Cardiac muscle cell (in vitro differentiated cells and primary cell): ENCODE data around the gene RAMACL. TPM values are rescaled to one million over a fixed set of nuclear protein-coding genes. Genes with fewer than 3 reads are reported as not detected.

Source experiments
- DNase-seq, 2 donors: peaks; one replicate each; pipeline versions ENCODE4 v3.0.0 to v3.0.0-alpha.2; 2010 to 2017; ENCODE audit warnings: low read depth in 1 of 2, low spot score in 1 of 2
- H3K27ac ChIP-seq: fragments of 200-600 bp; sonication (generic); 2 replicates; pipeline ENCODE4 v1.5.1; 2016
- H3K27me3 ChIP-seq: fragments of 200-600 bp; sonication (generic); 2 replicates; pipeline ENCODE4 v1.6.0; 2016; ENCODE audit warnings: control low read depth
- H3K36me3 ChIP-seq: fragments of 200-600 bp; sonication (generic); 2 replicates; pipeline ENCODE4 v1.5.1; 2016; ENCODE audit warnings: control low read depth
- H3K4me1 ChIP-seq: fragments of 200-600 bp; sonication (generic); 2 replicates; pipeline ENCODE4 v1.8.1; 2017; ENCODE audit warnings: low read depth, mild to moderate bottlenecking, mixed run types
- H3K4me3 ChIP-seq: fragments of 200-600 bp; sonication (generic); 2 replicates; pipeline ENCODE4 v1.5.1; 2016; ENCODE audit warnings: mild to moderate bottlenecking
- H3K9me3 ChIP-seq: fragments of 200-600 bp; sonication (generic); 2 replicates; pipeline ENCODE4 v1.5.1; 2017; ENCODE audit warnings: low read depth, mild to moderate bottlenecking, control low read depth
- CTCF ChIP-seq: IDR thresholded peaks from 2 replicates; pipeline ENCODE4 v1.5.1; 2012; ENCODE audit warnings: low read depth, mild to moderate bottlenecking, low read length
- polyA plus RNA-seq: library from polyadenylated mRNA; unstranded; fragments of >200 nt; fragmentation: Nextera tagmentation; extraction: Ambion mirVana; gene quantifications from 2 replicates; pipeline ENCODE4 v1.2.1, GENCODE V29; 2016
- total RNA-seq: library from RNA; depleted of rRNA; stranded (reverse); fragments of >200 nt; gene quantifications from 2 replicates; pipeline ENCODE4 v1.2.3, GENCODE V29; 2016

RAMACL gene
- total and polyA plus RNA-seq, 2 experiments from 2014 or later, result 0.44 to 0.45 TPM

GRCh38 chr6:166573511-166574216, 12.8 kb downstream of the RAMACL start:
- Histone ChIP-seq H3K4me1 (peaks cover 5% of the 10 kb centered on the region), H3K27ac (no peak overlapping the region), H3K9me3 (no peaks in the 10 kb centered on the region), H3K4me3 (no peak overlapping the region), H3K27me3 (no peaks in the 10 kb centered on the region), H3K36me3 (no peaks in the 10 kb centered on the region)
- DNase-seq, result no peak
- TF ChIP-seq CTCF, result no peak

GRCh38 chr6:166572370-166573261, 13.9 kb downstream of the RAMACL start:
- H3K4me1 ChIP-seq, result peaks cover 5% of the 10 kb centered on the region
- H3K4me3 ChIP-seq, result no peak overlapping the region

GRCh38 chr6:166570929-166571713, 15.4 kb downstream of the RAMACL start:
- DNase-seq, result no peak
- H3K4me1 ChIP-seq, result peaks cover 5% of the 10 kb centered on the region
- H3K27me3 ChIP-seq, result no peaks in the 10 kb centered on the region

More at GRCh38 chr6:166572370-166573261, 13.9 kb downstream of the RAMACL start:
- no peaks in the 10 kb centered on the region for H3K9me3 ChIP-seq
- no peaks in the 10 kb centered on the region for H3K36me3 ChIP-seq
- no peaks in the 10 kb centered on the region for H3K27me3 ChIP-seq
- TF ChIP-seq CTCF, result no peak
- no peak overlapping the region for H3K27ac ChIP-seq
- peak; percentile 25 to 42 for DNase-seq

GRCh38 chr6:166569206-166569605, 17.3 kb downstream of the RAMACL start:
- H3K4me1 ChIP-seq, result peaks cover 5% of the 10 kb centered on the region
- H3K27ac ChIP-seq, result no peak overlapping the region
- no peaks in the 10 kb centered on the region for H3K36me3 ChIP-seq
- TF ChIP-seq CTCF, result no peak
- no peaks in the 10 kb centered on the region for H3K9me3 ChIP-seq
- DNase-seq, result no peak
- no peak overlapping the region for H3K4me3 ChIP-seq
- H3K27me3 ChIP-seq, result no peaks in the 10 kb centered on the region

More at GRCh38 chr6:166570929-166571713, 15.4 kb downstream of the RAMACL start:
- H3K36me3 ChIP-seq, result no peaks in the 10 kb centered on the region
- H3K27ac ChIP-seq, result no peak overlapping the region
- TF ChIP-seq CTCF, result no peak
- H3K9me3 ChIP-seq, result no peaks in the 10 kb centered on the region
- H3K4me3 ChIP-seq, result no peak overlapping the region

- no peak for DNase-seq
- TF ChIP-seq CTCF, result no peak
- no peaks in the 10 kb centered on the region for H3K9me3 ChIP-seq
- H3K4me3 ChIP-seq, result no peak overlapping the region
- H3K4me1 ChIP-seq, result peaks cover 4% of the 10 kb centered on the region
- H3K36me3 ChIP-seq, result no peaks in the 10 kb centered on the region
- H3K27me3 ChIP-seq, result no peaks in the 10 kb centered on the region
- no peak overlapping the region for H3K27ac ChIP-seq
These were observed 18.7 kb downstream of the RAMACL start for GRCh38 chr6:166567813-166568212.
